Measurements from ENCODE around the gene APOBEC4.
A peak's percentile ranks its signal among the peaks of the same experiment; 100 is the strongest.
"Not testable (repeated sequence)": the region's sequence is repeated elsewhere in the genome, so short reads cannot be mapped to it uniquely, and the experiment has no call there.

Gene APOBEC4

GRCh38 chr1:183685112-183685713 is 32.1 kb upstream of the APOBEC4 start:
- no peaks in the 10 kb centered on the region for H3K9me3 ChIP-seq (ENCODE audit: insufficient read depth, low read length)
- TF ChIP-seq CTCF (IDR thresholded peaks at IDR 0.05; ENCODE audit: low read depth, low read length) = peak; percentile 88
- no peak for TF ChIP-seq EZH2phosphoT487 (IDR thresholded peaks at IDR 0.05; ENCODE audit: low read depth)

GRCh38 chr1:183679363-183679762 is 26.2 kb upstream of the APOBEC4 start:
- H3K27me3 ChIP-seq (ENCODE audit: low read depth, low read length); H2AFZ ChIP-seq (ENCODE audit: low read depth, low read length); H4K20me1 ChIP-seq (ENCODE audit: insufficient read depth, low read length); H3K4me3 ChIP-seq (ENCODE audit: low read length); H3K4me1 ChIP-seq (ENCODE audit: low read length); H3K9ac ChIP-seq (ENCODE audit: low read length); H3K27ac ChIP-seq (ENCODE audit: low read length); H3K79me2 ChIP-seq (ENCODE audit: low read length); H3K36me3 ChIP-seq (replicated peaks; ENCODE audit: low read depth, low read length); H3K9me3 ChIP-seq (ENCODE audit: insufficient read depth, low read length); H3K4me2 ChIP-seq (ENCODE audit: low read length): not testable (repeated sequence)

More at GRCh38 chr1:183685112-183685713, 32.1 kb upstream of the APOBEC4 start:
- no peak overlapping the region for H3K4me3 ChIP-seq (ENCODE audit: low read length)
- no peaks in the 10 kb centered on the region for H3K79me2 ChIP-seq (ENCODE audit: low read length)
- H3K4me1 ChIP-seq (ENCODE audit: low read length) = peaks cover 29% of the 10 kb centered on the region
- H3K4me2 ChIP-seq (ENCODE audit: low read length) = no peak overlapping the region
- no peak overlapping the region for H3K9ac ChIP-seq (ENCODE audit: low read length)
- H2AFZ ChIP-seq (ENCODE audit: low read depth, low read length) = no peak overlapping the region
- no peaks in the 10 kb centered on the region for H4K20me1 ChIP-seq (ENCODE audit: insufficient read depth, low read length)
- H3K27ac ChIP-seq (ENCODE audit: low read length) = no peak overlapping the region
- H3K27me3 ChIP-seq (ENCODE audit: low read depth, low read length) = no peaks in the 10 kb centered on the region
- H3K36me3 ChIP-seq (replicated peaks; ENCODE audit: low read depth, low read length) = no peaks in the 10 kb centered on the region

GRCh38 chr1:183678819-183679218 is 25.7 kb upstream of the APOBEC4 start:
- H3K4me3 ChIP-seq (ENCODE audit: low read length) = no peak overlapping the region

GRCh38 chr1:183676586-183677189 is 23.6 kb upstream of the APOBEC4 start:
- no peaks in the 10 kb centered on the region for H3K27me3 ChIP-seq (ENCODE audit: low read depth, low read length)
- no peak overlapping the region for H3K4me2 ChIP-seq (ENCODE audit: low read length)
- no peaks in the 10 kb centered on the region for H3K9me3 ChIP-seq (ENCODE audit: insufficient read depth, low read length)
- H2AFZ ChIP-seq (ENCODE audit: low read depth, low read length) = no peak overlapping the region
- no peak overlapping the region for H3K4me3 ChIP-seq (ENCODE audit: low read length)
- no peaks in the 10 kb centered on the region for H3K4me1 ChIP-seq (ENCODE audit: low read length)
- no peak overlapping the region for H3K27ac ChIP-seq (ENCODE audit: low read length)
- TF ChIP-seq CTCF (IDR thresholded peaks at IDR 0.05; ENCODE audit: low read depth, low read length) (no peak), EZH2phosphoT487 (IDR thresholded peaks at IDR 0.05; ENCODE audit: low read depth) (no peak)
- no peak overlapping the region for H3K9ac ChIP-seq (ENCODE audit: low read length)
- H3K79me2 ChIP-seq (ENCODE audit: low read length) = no peaks in the 10 kb centered on the region
- no peaks in the 10 kb centered on the region for H3K36me3 ChIP-seq (replicated peaks; ENCODE audit: low read depth, low read length)
- H4K20me1 ChIP-seq (ENCODE audit: insufficient read depth, low read length) = no peaks in the 10 kb centered on the region

More at GRCh38 chr1:183678819-183679218, 25.7 kb upstream of the APOBEC4 start:
- Histone ChIP-seq H3K4me1 (ENCODE audit: low read length) (no peaks in the 10 kb centered on the region), H3K9me3 (ENCODE audit: insufficient read depth, low read length) (no peaks in the 10 kb centered on the region), H3K36me3 (replicated peaks; ENCODE audit: low read depth, low read length) (no peaks in the 10 kb centered on the region), H4K20me1 (ENCODE audit: insufficient read depth, low read length) (no peaks in the 10 kb centered on the region), H3K27me3 (ENCODE audit: low read depth, low read length) (no peaks in the 10 kb centered on the region), H3K79me2 (ENCODE audit: low read length) (no peaks in the 10 kb centered on the region), H3K27ac (ENCODE audit: low read length) (no peak overlapping the region), H2AFZ (ENCODE audit: low read depth, low read length) (no peak overlapping the region), H3K9ac (ENCODE audit: low read length) (no peak overlapping the region), H3K4me2 (ENCODE audit: low read length) (no peak overlapping the region)
- TF ChIP-seq CTCF (IDR thresholded peaks at IDR 0.05; ENCODE audit: low read depth, low read length) = no peak
- no peak for TF ChIP-seq EZH2phosphoT487 (IDR thresholded peaks at IDR 0.05; ENCODE audit: low read depth)
